Measurements from ENCODE around the gene GZMM. TPM values are rescaled to one million over a fixed set of nuclear protein-coding genes. Genes with fewer than 3 reads are reported as not detected.

The GZMM gene
- total RNA-seq, 1 donor from 2014 or later: not detected

GRCh38 chr19:556611-557382 is 12.9 kb downstream of the GZMM start:
- H3K27ac Mint-ChIP-seq (ENCODE audit: unreplicated experiment): no peak overlapping the region
- H3K4me1 Mint-ChIP-seq (ENCODE audit: unreplicated experiment): no peaks in the 10 kb centered on the region
- H3K4me3 Mint-ChIP-seq (ENCODE audit: unreplicated experiment): no peak overlapping the region
- no peak for DNase-seq (ENCODE audit: low spot score)
- H3K27me3 Mint-ChIP-seq (ENCODE audit: unreplicated experiment): peaks cover 5% of the 10 kb centered on the region
- H3K9me3 Mint-ChIP-seq (ENCODE audit: unreplicated experiment): no peaks in the 10 kb centered on the region
- H3K36me3 Mint-ChIP-seq (ENCODE audit: low read depth, unreplicated experiment): peaks cover 3% of the 10 kb centered on the region
- no peak for TF ChIP-seq CTCF (IDR thresholded peaks at IDR 0.05; ENCODE audit: unreplicated experiment)

- Mint-ChIP-seq H3K27me3 (ENCODE audit: unreplicated experiment) (peaks cover 8% of the 10 kb centered on the region), H3K36me3 (ENCODE audit: low read depth, unreplicated experiment) (peaks cover 9% of the 10 kb centered on the region), H3K9me3 (ENCODE audit: unreplicated experiment) (no peaks in the 10 kb centered on the region), H3K4me3 (ENCODE audit: unreplicated experiment) (no peak overlapping the region), H3K27ac (ENCODE audit: unreplicated experiment) (peak overlapping the region; percentile 57), H3K4me1 (ENCODE audit: unreplicated experiment) (no peaks in the 10 kb centered on the region)
- TF ChIP-seq CTCF (IDR thresholded peaks at IDR 0.05; ENCODE audit: unreplicated experiment): no peak
- DNase-seq (ENCODE audit: low spot score): no peak
Observed at GRCh38 chr19:558770-559439, 15.1 kb downstream of the GZMM start.

- Mint-ChIP-seq H3K4me1 (ENCODE audit: unreplicated experiment) (no peaks in the 10 kb centered on the region), H3K4me3 (ENCODE audit: unreplicated experiment) (no peak overlapping the region), H3K9me3 (ENCODE audit: unreplicated experiment) (no peaks in the 10 kb centered on the region), H3K27ac (ENCODE audit: unreplicated experiment) (no peak overlapping the region), H3K36me3 (ENCODE audit: low read depth, unreplicated experiment) (peaks cover 9% of the 10 kb centered on the region), H3K27me3 (ENCODE audit: unreplicated experiment) (peaks cover 8% of the 10 kb centered on the region)
- no peak for TF ChIP-seq CTCF (IDR thresholded peaks at IDR 0.05; ENCODE audit: unreplicated experiment)
- DNase-seq (ENCODE audit: low spot score): no peak
Observed at GRCh38 chr19:560121-560520, 16.3 kb downstream of the GZMM start.

- Mint-ChIP-seq H3K27me3 (ENCODE audit: unreplicated experiment) (peaks cover 10% of the 10 kb centered on the region), H3K9me3 (ENCODE audit: unreplicated experiment) (no peaks in the 10 kb centered on the region), H3K27ac (ENCODE audit: unreplicated experiment) (no peak overlapping the region), H3K4me1 (ENCODE audit: unreplicated experiment) (peaks cover 10% of the 10 kb centered on the region), H3K4me3 (ENCODE audit: unreplicated experiment) (no peak overlapping the region), H3K36me3 (ENCODE audit: low read depth, unreplicated experiment) (peaks cover 21% of the 10 kb centered on the region)
- DNase-seq (ENCODE audit: low spot score): no peak
- TF ChIP-seq CTCF (IDR thresholded peaks at IDR 0.05; ENCODE audit: unreplicated experiment): no peak
Observed at GRCh38 chr19:566403-566802, 22.6 kb downstream of the GZMM start.

- no peaks in the 10 kb centered on the region for H3K9me3 Mint-ChIP-seq (ENCODE audit: unreplicated experiment)
- H3K4me3 Mint-ChIP-seq (ENCODE audit: unreplicated experiment): peak overlapping the region; percentile 16
- peaks cover 10% of the 10 kb centered on the region for H3K4me1 Mint-ChIP-seq (ENCODE audit: unreplicated experiment)
- H3K27ac Mint-ChIP-seq (ENCODE audit: unreplicated experiment): no peak overlapping the region
- H3K27me3 Mint-ChIP-seq (ENCODE audit: unreplicated experiment): peaks cover 10% of the 10 kb centered on the region
- no peak for TF ChIP-seq CTCF (IDR thresholded peaks at IDR 0.05; ENCODE audit: unreplicated experiment)
- peaks cover 21% of the 10 kb centered on the region for H3K36me3 Mint-ChIP-seq (ENCODE audit: low read depth, unreplicated experiment)
- no peak for DNase-seq (ENCODE audit: low spot score)
Observed at GRCh38 chr19:566844-567243, 23.0 kb downstream of the GZMM start.

Measured in endothelial cell (in vitro differentiated cells).